ENCODE data around the gene BRD4.

BRD4 gene

GRCh38 chr19:15288146-15288963, 44.0 kb downstream of the BRD4 start:
- no peak for DNase-seq

DNA sequence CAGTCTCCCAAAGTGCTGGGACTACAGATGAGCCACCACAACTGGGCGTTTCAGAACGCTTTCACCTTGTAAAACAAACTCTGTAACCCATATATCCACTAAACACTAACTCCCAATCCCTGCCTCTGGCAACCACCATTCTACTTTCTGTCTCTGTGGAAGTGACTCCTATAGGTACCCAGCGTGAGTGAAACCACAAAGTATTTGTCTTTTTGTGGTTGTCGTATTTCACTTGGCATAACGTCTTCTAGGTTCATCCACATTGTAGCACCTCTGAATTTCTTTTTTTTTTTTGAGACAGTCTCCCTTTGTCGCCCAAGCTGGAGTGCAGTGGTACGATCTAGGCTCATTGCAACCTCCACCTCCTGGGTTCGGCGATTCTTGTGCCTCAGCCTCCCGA, 44.8 kb downstream of the BRD4 start:
- no peak for DNase-seq

GRCh38 chr19:15286688-15287365, 45.5 kb downstream of the BRD4 start:
- no peak for DNase-seq

GRCh38 chr19:15285896-15286591, 46.3 kb downstream of the BRD4 start:
- DNase-seq: no peak

DNA sequence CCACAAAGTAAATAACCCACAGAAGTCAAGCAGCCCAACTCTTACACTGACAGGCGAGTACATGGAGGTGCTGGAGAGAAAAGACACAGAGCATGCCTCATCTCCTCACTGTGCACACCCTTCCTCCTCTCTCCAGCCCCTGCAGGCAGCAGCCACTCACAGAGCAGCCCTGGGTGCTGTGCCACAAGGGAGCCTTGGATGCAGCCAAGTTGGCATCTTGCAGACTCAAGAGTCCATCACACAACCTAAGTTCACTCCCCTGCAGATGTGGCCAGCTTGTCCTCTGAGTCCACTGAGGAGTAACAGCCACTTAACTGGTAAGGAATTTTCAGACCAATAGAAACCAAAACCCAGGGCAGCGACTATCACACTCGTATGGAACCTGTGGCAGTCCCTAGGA, 47.4 kb downstream of the BRD4 start:
- DNase-seq: no peak

DNA sequence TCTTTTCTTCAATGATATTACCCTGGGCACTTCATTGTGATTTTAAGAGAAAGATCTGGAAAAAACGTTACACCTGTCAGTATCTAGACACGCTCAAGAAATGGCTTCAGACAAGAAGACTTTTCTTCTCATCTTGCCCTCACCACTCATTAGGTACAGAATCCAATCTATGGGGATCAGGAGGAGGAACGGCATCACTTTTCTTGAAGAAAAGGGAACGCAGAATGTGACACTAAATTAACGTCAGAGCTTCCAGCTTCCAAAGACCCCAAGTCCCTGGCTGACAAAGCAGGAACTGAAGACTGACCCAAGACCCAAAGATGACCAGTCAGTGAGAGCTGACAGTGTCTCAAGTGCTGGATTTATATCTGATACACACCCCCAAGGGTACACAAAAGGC, 48.2 kb downstream of the BRD4 start:
- DNase-seq: no peak

GRCh38 chr19:15283141-15283883, 49.0 kb downstream of the BRD4 start:
- no peak for DNase-seq

- no peak for DNase-seq
These were observed 50.0 kb downstream of the BRD4 start for GRCh38 chr19:15282311-15282705.

- DNase-seq: no peak
These were observed 51.2 kb downstream of the BRD4 start for GRCh38 chr19:15280915-15281683.

DNA sequence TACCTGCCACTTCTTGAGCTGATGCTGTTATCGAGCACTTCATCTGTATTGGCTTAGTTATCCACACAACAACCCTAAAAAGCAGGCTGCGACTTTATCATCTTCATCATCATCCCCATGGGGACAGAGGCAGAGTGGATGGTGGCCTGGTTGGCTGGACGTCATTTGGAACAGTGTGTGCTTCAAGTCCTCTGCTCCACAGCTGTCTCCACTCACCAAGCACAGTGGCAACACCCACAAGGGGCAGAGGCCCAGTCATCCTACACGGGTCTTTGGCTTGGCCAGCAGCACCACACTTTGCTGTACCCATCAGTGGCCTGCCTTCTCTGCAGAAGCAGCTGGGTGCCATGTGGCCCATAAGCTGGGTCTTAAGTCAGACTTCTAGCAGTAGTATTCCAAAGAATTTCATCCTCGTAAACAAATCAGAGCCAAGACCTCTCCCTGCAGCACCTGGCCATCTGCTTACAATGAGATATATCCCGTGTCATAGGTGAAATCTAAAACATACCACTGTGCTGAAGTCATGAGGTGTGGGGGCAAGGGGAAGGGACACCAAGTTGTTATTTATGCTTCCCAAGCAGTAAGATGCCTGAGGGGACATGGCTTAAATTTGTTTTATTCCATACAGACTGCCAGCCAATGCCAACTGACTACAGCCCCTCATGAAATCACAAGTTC, 52.2 kb downstream of the BRD4 start:
- no peak for DNase-seq

DNA sequence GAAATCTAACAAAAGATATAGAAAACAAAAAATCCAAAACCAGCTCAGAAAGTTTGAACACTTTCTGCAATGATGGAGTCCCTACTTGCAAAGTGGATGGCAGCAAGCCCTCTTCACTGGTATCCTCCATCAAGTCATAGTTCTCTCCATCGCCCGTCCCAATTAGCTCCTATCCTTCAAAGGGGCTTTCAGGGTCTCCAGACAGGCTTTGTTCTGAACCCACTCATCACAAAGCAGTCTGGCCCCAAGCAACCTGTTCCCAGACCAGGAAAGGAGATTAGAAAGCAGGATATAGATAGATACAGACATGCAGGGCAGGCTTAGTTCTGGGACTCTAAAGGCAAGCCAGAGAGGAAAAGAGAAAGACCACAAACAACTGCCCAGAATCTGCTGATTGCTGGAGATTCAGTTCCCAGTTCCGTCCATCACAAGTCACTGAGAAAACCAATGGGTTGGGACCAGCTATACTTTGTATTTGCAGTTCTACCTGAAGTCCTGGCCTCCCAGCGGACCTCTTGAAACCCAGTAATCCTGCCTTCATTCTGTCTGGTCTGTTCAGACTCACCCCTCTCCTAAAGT, 52.9 kb downstream of the BRD4 start:
- DNase-seq: no peak

DNA sequence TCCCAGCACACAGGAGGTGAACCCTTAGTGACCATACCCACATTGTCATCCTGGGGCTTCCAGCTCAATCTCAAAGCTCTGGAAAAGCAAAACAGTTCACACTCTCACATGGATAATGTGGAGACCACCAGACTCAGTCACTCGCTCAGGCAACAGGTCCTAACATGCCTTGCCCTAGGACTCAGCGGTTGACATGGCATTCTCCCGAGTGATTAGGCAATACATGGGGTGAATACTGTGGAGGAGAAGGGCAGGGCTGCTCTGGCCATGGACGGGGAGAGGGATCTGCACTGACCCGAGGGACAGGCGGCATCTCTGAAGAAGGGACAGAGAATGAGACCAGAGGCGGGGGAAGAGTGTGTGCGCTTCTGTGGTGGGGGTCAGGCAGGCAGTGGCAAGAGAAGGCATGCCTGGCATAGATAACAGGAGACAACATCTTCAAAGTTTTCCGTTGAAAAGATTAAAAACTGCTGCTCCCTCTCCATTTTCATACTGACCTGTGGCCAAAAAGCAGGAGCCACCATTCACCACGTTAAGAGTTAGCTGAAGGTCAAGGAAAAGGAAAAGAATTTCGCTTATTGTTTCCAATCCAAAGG, 55.6 kb downstream of the BRD4 start:
- no peak for DNase-seq

DNA sequence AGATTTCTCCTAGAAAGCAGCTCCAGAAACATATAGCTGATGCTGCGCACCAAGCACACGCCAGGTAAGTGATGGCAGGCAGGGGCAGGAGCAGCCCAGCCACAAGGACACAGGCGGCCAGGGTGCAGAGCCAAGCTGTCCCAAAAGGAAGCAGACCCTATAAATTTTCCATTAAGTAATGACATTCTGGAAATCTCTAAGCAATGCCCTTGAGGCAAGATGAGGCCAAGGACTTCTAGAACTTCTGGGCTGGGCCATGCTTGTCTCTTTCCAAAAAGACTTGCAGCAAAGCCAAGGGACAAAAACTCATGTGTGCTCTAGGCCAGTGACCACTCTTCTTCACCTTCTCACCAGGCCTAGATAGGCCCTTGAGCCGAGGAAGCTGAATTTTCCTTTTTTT, 57.9 kb downstream of the BRD4 start:
- no peak for DNase-seq

- no peak for DNase-seq
These were observed 62.5 kb downstream of the BRD4 start for GRCh38 chr19:15269806-15270205.

DNA sequence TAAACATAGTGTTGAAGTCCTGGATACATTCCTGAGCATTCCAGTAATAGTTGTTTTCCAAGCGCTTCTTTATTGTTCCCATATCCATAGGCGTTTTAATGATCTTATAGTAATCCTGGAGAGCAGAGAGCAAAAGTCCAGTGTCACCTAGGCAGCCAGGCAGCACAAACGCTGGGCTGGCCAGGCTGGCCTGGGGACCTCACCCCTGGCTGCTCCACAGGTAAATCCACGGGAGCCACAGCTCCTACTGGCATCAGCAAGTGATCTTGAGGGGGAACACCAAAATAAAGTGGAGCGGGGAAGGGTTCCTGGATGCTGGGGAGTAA, 63.4 kb downstream of the BRD4 start:
- DNase-seq: no peak

DNA sequence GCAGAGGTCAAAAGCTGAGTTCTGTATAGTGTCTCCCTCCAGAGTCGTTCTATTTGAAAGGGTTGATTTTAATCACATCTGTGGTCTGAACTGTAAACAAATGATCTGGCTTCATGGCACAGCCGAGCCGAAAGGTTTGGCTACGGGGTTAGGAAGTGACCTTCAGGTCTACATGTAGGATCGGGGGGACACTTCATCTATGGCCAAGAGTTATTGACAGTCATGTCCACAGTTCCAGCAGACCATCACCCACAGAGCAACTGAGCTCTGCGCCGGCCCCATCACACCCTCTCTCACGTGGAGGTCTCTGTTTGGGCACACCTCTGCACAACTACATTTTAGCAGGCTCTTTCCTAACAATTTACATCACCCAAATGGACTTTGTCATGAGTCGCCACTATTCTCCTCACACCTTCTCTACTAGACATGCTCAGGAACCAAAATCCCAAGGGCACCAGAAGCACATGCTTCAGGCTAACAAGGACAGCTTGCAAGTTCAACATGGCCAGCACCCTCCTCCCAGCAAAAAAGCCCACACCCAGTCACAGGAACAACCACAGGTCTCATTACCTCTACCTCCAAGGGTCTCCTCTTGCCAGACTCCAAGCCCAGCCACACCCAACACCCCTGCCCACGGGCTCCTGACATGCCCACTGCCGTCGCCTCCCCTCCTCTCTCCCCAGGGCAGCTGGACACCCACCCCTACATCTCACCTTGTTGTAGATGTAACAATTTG, 64.0 kb downstream of the BRD4 start:
- no peak for DNase-seq

GRCh38 chr19:15266683-15267082, 65.7 kb downstream of the BRD4 start:
- DNase-seq: no peak

DNA sequence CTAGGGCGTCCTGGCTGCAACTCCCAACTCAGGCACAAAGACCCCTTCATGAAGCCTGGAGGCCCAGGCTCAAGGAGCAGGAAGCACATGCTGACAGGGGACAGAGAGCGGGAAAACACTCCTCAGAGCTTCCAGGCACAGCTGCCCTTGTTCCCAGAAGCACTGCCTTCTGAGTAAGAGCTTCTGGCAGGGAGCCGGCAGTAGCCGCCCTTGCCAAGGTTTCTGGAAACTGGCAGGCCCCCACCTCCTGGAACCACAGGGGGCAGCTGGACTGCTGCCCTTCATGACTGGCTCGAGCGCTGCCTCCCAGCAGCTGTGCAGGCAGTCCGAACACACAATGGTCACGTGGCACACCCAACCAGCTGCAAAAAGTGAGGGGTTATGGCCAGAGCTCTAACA, 66.5 kb downstream of the BRD4 start:
- DNase-seq: no peak

DNA sequence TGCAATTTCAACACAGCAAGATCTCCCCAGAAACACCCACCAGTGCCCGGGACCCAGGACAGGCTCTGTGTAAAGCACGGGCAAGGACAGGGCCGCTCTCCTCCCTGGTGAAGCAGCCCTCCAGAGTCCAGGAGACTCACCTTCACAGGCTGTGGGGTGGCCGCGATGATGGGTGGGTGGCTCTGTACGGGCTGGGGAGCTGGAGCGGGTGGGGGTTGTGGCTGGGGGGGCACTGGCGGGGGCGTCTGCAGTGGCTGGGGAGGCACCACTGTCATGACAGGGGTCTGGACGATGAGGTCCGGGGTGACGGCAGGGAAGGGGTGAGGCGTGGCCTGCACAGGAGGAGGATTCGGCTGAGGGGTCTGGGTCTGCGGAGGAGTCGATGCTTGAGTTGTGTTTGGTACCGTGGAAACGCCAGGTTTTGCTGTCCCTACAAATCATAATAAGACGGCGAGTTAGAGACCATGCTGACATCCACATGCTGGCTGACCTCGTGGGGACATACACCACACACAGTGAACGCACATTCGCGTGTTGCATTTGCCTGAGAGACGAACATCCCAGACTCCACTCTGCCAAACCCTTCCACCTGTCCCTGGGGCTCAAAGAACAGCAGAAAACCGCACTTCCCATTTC, 67.0 kb downstream of the BRD4 start:
- no peak for DNase-seq

DNA sequence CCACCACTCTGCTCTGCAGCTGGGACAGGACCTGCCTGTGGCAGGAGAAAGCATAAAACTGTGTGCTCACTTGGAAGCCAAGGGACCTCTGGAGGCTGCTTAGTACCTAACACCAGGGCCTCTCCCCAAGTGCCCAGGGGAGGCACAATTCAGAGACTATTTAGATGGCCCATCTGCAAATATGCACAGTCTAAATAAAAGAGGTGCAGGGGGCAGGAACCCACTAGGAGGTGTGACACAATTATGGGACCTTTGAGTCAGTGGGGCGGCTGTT, 67.5 kb downstream of the BRD4 start:
- DNase-seq: no peak

Measured in 8988T (cell line).